Measurements from ENCODE around the gene ANKRD9.
A peak's percentile ranks its signal among the peaks of the same experiment; 100 is the strongest.

GRCh38 chr14:102554821-102555819, 45.5 kb upstream of the ANKRD9 start:
- no peak for TF ChIP-seq CTCF (IDR thresholded peaks at IDR 0.05)
- TF ChIP-seq POLR2AphosphoS5 (IDR thresholded peaks at IDR 0.05): no peak
- peak in 1 of 4 donors; percentile 24 for TF ChIP-seq POLR2A (IDR thresholded peaks at IDR 0.05)
- TF ChIP-seq EP300 (IDR thresholded peaks at IDR 0.05): no peak

All from upper lobe of left lung (tissue), 4 donors.